Esophagus squamous epithelium (tissue), 4 donors: ENCODE results near the gene KCNK6.

Experiments
- POLR2A ChIP-seq, 4 donors: fragments of 450-650 bp; IDR thresholded peaks; one replicate each; pipeline ENCODE4 v1.6.1; 2017; ENCODE audit warnings: antibody characterized with exemption in 4 of 4, mild to moderate bottlenecking in 4 of 4, moderate library complexity in 3 of 4
- TF ChIP-seq, protein P1 (sequence below), 6 experiments: fragments of 450-650 bp in 4 of 6; fragments of 200-600 bp in 2 of 6; sonication (generic) in 2 of 6; IDR thresholded peaks; one replicate each; pipeline ENCODE4 v1.5.1; 2016 to 2019; ENCODE audit warnings: antibody characterized with exemption in 6 of 6, mild to moderate bottlenecking in 4 of 6, moderate library complexity in 4 of 6

DNA sequence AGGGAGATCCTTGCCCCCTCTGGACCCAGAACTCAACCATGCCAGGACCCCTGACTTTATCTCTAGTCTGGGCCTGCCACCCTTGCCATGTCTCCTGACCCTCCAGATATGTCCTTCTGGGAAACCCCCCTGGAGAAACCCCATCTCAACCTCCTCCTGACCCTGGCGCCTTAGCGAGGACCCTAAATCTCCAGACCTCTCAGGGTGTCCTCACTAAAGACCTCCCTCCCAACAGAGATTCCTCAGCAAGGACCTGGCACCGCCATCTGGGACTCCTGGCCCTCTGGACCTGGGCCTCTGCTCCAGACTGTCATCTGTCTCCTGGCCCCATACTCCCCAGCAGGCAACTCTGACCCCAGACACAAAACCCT, 1.3 kb downstream of the KCNK6 start:
- TF ChIP-seq, protein P1, sequence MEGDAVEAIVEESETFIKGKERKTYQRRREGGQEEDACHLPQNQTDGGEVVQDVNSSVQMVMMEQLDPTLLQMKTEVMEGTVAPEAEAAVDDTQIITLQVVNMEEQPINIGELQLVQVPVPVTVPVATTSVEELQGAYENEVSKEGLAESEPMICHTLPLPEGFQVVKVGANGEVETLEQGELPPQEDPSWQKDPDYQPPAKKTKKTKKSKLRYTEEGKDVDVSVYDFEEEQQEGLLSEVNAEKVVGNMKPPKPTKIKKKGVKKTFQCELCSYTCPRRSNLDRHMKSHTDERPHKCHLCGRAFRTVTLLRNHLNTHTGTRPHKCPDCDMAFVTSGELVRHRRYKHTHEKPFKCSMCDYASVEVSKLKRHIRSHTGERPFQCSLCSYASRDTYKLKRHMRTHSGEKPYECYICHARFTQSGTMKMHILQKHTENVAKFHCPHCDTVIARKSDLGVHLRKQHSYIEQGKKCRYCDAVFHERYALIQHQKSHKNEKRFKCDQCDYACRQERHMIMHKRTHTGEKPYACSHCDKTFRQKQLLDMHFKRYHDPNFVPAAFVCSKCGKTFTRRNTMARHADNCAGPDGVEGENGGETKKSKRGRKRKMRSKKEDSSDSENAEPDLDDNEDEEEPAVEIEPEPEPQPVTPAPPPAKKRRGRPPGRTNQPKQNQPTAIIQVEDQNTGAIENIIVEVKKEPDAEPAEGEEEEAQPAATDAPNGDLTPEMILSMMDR (IDR thresholded peaks at IDR 0.05), result no peak
- no peak for TF ChIP-seq POLR2A (IDR thresholded peaks at IDR 0.05)
